ENCODE data around the gene ZNF496.

Gene ZNF496

DNA sequence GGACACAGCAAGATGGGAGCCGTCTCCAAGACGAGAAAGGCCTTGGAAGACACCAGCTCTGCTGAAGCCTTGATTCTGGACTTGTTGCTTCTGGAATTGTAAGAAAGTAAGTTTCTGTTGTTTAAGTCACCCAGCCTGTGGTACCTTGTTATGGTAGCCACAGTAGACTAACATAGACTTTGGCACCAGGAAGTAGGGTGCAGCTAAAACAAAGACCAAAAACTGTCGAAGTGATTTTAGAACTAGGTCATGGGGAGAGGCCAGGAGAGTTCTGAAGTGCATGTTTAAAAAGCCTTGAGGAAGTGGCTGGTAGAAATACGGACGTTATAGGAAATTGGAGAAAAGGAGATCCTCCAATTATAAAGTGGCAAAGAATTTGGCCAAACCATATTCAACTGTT, 28.5 kb downstream of the ZNF496 start:
- TF ChIP-seq, protein P1, sequence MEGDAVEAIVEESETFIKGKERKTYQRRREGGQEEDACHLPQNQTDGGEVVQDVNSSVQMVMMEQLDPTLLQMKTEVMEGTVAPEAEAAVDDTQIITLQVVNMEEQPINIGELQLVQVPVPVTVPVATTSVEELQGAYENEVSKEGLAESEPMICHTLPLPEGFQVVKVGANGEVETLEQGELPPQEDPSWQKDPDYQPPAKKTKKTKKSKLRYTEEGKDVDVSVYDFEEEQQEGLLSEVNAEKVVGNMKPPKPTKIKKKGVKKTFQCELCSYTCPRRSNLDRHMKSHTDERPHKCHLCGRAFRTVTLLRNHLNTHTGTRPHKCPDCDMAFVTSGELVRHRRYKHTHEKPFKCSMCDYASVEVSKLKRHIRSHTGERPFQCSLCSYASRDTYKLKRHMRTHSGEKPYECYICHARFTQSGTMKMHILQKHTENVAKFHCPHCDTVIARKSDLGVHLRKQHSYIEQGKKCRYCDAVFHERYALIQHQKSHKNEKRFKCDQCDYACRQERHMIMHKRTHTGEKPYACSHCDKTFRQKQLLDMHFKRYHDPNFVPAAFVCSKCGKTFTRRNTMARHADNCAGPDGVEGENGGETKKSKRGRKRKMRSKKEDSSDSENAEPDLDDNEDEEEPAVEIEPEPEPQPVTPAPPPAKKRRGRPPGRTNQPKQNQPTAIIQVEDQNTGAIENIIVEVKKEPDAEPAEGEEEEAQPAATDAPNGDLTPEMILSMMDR (IDR thresholded peaks at IDR 0.05; ENCODE audit: insufficient read depth, low read length, poor library complexity, severe bottlenecking), result no peak
- no peak overlapping the region for H3K4me3 ChIP-seq (replicated peaks; ENCODE audit: low read depth, low read length)
- no peak for DNase-seq (ENCODE audit: extremely low read depth, insufficient read length)
- H3K27me3 ChIP-seq (replicated peaks; ENCODE audit: control insufficient read depth, insufficient read depth, low read length), result no peaks in the 10 kb centered on the region
- H3K36me3 ChIP-seq (ENCODE audit: control insufficient read depth, insufficient read depth, low read length), result peaks cover 16% of the 10 kb centered on the region

- TF ChIP-seq, protein P1 (IDR thresholded peaks at IDR 0.05; ENCODE audit: insufficient read depth, low read length, poor library complexity, severe bottlenecking), result no peak
- H3K36me3 ChIP-seq (ENCODE audit: control insufficient read depth, insufficient read depth, low read length), result peaks cover 8% of the 10 kb centered on the region
- no peak for DNase-seq (ENCODE audit: extremely low read depth, insufficient read length)
- no peak overlapping the region for H3K4me3 ChIP-seq (replicated peaks; ENCODE audit: low read depth, low read length)
- H3K27me3 ChIP-seq (replicated peaks; ENCODE audit: control insufficient read depth, insufficient read depth, low read length), result no peaks in the 10 kb centered on the region
Observed at GRCh38 chr1:247301176-247301540, 30.5 kb downstream of the ZNF496 start.

GRCh38 chr1:247300491-247301175, 31.0 kb downstream of the ZNF496 start:
- H3K4me3 ChIP-seq (replicated peaks; ENCODE audit: low read depth, low read length), result no peak overlapping the region
- no peaks in the 10 kb centered on the region for H3K27me3 ChIP-seq (replicated peaks; ENCODE audit: control insufficient read depth, insufficient read depth, low read length)
- peaks cover 8% of the 10 kb centered on the region for H3K36me3 ChIP-seq (ENCODE audit: control insufficient read depth, insufficient read depth, low read length)
- TF ChIP-seq, protein P1 (IDR thresholded peaks at IDR 0.05; ENCODE audit: insufficient read depth, low read length, poor library complexity, severe bottlenecking), result no peak
- DNase-seq (ENCODE audit: extremely low read depth, insufficient read length), result no peak

DNA sequence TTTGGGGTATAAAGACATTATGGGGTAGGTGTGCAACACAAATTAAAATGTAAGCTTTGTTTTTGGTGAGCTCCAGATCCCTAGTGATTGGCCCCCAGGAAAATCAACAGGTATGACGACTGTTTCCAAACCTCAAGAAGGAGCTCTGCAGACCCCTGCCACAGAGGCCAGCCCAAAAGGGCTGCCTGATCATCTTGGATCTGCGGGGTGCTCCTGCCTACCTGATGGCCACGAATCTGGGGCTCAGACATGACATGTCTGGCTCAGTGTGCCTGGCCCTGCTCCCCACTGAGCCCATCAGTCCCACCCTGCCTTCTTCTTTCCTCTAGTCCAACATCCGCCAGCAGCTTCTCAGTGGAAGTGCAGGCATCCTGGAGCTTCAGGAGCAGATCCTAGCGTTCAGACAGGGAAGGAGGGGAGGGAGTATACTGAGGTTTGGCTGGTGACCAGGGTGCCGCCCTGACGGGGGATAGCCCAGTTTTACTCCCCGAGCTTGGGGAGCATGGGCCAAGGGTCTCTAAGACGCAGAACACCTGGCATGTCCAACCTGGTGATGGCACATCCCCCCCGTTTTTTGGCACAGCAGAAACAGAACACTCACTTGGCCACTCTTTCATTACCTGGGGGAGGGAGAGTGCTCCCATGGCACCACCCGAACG, 31.8 kb downstream of the ZNF496 start:
- Histone ChIP-seq H3K27me3 (replicated peaks; ENCODE audit: control insufficient read depth, insufficient read depth, low read length) (no peaks in the 10 kb centered on the region), H3K4me3 (replicated peaks; ENCODE audit: low read depth, low read length) (no peak overlapping the region), H3K36me3 (ENCODE audit: control insufficient read depth, insufficient read depth, low read length) (peaks cover 8% of the 10 kb centered on the region)
- TF ChIP-seq, protein P1 (IDR thresholded peaks at IDR 0.05; ENCODE audit: insufficient read depth, low read length, poor library complexity, severe bottlenecking), result no peak
- no peak for DNase-seq (ENCODE audit: extremely low read depth, insufficient read length)

- peaks cover 8% of the 10 kb centered on the region for H3K36me3 ChIP-seq (ENCODE audit: control insufficient read depth, insufficient read depth, low read length)
- no peak for DNase-seq (ENCODE audit: extremely low read depth, insufficient read length)
- TF ChIP-seq, protein P1 (IDR thresholded peaks at IDR 0.05; ENCODE audit: insufficient read depth, low read length, poor library complexity, severe bottlenecking), result no peak
- H3K4me3 ChIP-seq (replicated peaks; ENCODE audit: low read depth, low read length), result no peak overlapping the region
- no peaks in the 10 kb centered on the region for H3K27me3 ChIP-seq (replicated peaks; ENCODE audit: control insufficient read depth, insufficient read depth, low read length)
Observed at GRCh38 chr1:247298701-247299100, 33.0 kb downstream of the ZNF496 start.

Data from GM06990 (cell line).